Globus pallidus (tissue), 1 donor: Measurements from ENCODE around the gene HACD2.

Experiments used
- DNase-seq: peaks from one replicate; pipeline ENCODE4 v3.0.0-alpha.2; 2015; ENCODE audit warnings: low spot score

Gene HACD2

DNA sequence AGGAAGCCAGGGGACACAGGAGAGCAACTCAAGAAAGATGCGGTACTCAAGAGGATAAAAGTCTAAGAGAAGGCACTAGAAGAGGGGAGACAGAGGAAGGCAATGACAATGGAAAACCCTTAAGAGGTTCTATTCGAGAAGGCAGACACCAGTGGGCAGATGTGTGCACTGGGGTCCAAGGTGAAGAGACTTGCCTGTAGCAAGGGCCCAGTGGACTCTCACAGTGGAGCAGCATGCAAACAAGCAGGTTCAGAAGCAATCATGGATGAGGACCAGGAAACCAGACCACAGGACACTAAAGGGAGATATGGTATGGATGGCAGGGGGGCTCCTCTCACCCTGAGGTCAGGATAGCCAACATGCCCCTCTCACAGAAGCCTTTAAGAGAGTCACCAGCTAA, 138.6 kb downstream of the HACD2 start:
- peak; percentile 62 for DNase-seq

DNA sequence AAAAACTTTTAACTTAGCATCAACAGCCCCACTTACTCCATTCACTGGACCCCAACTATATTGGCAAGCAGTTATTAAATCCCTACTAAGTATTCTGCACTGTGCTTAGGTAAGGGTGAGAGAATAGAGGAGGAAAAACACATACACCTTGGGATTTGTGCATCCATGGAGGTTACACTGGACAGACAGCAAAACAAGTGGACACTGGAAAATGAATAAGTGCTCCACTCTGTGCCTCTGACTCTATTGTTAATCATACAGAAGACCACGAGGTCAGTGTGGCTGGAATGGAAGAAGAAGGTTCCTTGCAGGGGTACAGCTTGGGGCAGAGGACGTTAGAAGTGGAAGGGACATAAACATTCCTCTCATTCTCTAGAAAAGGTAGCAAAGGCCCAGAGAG, 139.2 kb downstream of the HACD2 start:
- DNase-seq: no peak

DNA sequence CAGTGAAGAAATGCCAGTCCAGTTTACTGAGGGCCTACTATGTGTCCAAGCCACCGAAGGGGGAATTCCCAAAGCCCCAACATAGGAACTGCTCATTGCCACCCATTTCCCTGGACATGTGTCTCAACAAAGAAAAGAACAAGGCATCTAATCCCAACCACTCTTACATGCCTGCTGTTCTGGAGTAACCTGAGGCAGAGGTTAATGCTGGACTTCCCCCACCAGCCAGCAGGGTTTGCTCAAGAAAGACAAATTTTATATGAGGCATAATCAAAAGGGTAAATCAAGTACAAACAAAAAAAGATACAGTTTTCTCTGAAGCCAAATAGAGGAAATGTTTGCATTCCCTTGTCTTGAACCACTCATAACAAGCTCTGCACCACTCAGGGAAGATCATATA, 140.1 kb downstream of the HACD2 start:
- DNase-seq: peak; percentile 30

DNA sequence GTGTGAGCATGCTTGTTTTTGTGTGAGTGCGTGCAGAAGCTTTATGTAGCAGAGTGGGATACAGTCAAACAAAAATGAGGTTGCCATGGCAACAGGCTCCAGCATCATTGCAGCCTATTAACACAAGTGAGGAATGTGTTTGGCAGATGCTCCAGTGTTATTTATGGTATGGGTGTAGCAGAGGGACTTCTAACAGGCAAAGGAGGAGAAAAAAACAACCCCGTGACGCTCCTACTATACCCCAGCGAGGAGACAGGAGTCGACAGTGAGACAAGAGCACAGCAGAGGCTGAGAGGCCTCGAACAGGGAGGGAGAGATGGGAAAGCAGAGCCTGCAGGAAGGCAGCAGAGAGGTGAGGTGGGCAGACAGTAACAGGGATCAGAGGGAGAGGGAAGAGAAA, 140.8 kb downstream of the HACD2 start:
- DNase-seq: peak; percentile 68

DNA sequence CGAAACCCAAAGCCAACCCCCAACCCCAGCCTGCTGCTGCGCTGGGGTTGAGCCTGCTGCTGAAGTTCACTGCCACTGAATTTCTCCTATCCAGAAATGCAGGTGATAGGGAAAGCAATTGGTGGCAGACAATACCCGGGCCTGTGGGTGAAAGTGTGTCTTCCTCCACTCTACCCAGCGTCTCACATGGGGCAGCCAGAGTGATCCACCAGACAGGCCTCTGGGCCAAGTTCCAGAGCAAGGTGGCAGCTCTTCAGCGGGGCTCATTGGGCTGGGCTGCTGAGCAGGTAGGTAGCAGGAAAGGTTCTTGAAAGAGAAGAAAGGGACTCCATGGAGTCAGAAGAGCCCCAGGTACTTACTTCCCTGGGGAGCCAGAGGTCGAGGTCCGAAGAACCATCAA, 141.9 kb downstream of the HACD2 start:
- peak; percentile 29 for DNase-seq

DNA sequence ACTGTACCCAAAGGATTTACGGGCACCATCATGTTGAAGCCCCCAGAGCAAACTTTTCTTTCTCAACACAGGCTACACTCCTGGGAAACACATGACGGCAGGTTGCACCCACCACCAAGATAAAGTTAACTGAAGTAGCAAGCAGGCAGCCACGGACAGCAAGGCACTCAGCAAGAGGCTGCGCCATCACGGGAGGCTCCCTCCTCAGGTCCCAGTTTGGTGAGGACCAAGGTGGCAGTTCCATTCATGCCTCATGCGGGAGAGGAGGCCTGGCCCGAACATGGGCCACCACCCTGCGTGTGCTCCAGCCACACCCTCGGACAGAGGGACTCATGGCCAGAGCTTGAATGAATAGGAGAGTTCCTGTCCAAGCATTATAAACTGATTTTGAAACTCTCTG, 142.7 kb downstream of the HACD2 start:
- DNase-seq: no peak
